Measurements from ENCODE around the gene IL6ST. TPM values are rescaled to one million over a fixed set of nuclear protein-coding genes. Genes with fewer than 3 reads are reported as not detected.

The IL6ST gene
- total RNA-seq, 1 donor from 2014 or later: 692 TPM

DNA sequence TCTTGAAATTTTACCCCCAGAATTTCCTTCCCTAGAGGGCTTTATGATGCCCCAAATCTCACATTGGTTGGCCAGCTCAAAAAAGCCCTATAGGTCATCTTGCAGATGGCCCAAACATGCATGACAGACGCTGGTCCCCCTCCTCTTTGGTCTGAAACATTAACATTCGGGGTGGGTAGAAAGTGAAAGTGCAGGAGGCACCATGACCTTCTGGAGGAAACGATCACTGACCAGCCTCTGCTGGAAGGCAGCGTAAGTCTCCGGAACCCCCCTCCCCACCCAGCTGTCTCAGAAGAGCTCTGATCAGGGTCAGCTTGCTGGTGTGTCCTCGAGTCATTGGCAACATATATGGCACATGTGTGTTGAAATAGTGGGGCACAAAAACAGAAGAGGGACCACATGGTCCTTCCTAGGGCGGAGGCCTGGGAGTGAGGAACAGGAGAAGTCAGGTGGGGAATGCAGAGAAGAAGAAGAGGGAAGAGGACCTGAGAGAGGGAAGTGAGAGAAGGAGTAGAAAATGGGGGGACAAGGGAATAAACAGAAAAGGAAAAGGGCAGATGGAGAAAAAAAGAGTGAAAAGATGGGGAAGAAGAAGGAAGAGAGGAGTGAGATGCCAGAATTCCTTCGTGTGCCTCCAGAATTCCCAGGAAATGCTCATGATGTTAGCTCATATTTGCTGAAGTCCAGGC is 97.4 kb downstream of the IL6ST start:
- DNase-seq (ENCODE audit: low read depth in 2 of 2): no peak

DNA sequence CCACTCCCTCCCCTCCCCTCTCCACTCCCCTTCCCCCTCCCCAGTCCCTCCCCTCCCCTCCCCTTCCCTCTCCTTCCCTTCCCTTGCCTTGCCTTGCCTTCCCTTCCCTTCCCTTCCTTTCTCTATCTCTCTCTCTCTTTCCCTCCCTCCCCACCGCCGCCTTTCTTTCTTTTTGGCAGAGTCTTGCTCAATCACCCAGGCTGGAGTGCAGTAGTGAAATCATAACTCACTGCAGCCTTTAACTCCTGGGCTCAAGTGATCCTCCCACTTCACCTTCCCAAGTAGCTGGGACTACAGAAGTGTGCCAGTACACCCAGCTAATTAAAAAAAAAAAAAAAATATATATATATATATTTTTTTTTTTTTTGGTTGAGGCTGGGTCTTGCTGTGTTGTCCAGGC is 98.1 kb downstream of the IL6ST start:
- no peak for DNase-seq (ENCODE audit: low read depth in 2 of 2)

DNA sequence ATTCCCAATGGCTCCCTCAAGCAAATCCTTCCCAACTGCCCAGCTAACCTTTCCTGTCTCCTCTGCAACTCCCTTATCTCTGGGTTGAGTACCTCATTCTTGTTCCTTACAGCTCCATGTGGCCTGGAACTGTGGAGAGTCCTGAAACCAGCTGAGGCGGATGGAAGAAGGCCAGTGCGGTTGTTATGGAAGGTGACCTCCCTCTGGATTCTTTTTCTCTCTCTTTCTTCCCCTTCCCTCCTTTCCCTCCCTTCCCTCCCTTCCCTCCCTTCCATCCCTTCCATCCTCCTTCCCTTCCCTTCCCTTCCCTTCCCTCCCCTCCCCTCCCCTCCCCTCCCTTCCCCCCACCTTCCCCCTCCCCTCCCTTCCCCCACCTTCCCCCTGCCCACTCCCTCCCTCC is 98.5 kb downstream of the IL6ST start:
- DNase-seq (ENCODE audit: low read depth in 2 of 2): no peak

DNA sequence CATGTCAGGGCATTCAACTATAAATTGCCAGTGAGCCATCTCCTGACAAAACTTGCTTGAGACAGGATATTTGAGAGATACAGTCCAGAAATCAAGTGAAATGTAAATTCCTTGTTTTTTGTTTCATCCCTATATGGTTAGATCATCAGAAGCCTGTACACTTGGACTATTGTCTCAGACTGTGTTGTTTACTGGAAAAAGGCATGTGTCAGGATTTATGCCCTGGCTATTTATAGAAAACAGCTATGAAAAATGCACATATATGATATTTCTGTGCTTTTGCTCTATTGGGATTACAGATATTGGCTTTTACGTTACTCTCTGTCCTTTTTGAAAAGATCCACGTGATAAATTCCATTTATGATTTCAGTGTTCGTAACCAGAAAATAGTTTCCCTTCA is 99.4 kb downstream of the IL6ST start:
- DNase-seq (ENCODE audit: low read depth in 2 of 2): no peak

DNA sequence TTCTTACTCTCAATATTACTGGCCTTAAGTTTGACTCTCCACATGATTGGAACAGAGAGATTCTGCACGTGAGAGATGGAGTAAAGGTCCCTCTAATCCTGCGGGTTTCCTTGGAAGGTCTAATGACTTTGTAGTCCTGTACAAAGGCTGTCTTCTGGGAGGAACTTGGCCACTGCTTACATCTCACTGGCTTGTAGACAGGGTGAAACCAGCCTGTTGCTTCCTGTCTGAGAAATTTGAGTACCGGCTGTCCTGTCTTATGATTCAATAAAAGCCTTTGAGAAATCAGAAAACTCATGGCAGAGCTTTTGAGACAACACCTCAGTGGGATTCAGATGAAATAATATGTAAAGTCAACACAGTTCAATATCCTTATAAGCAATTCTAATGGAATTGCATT is 100.6 kb downstream of the IL6ST start:
- DNase-seq (ENCODE audit: low read depth in 2 of 2): peak in 1 of 2 donors; percentile 74

DNA sequence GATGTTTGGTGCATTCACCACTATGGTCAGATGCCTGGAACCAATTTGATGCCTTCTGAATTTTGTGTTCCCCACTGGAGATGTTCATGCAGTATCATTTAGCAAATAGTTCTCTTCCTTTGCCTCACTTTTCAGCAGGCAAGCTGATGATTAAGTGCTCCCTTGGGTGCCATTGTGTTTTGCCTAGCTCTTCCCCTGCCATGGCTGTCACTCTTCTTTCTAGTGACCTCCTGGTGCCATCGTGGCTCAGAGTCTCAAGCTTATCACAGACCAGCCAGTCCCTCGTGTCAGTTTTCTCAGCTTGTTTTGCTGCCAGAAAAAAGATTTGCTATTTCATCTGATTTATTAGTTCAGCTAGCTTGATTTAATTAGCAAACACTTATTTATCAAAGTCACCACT is 102.3 kb downstream of the IL6ST start:
- DNase-seq (ENCODE audit: low read depth in 2 of 2): no peak

DNA sequence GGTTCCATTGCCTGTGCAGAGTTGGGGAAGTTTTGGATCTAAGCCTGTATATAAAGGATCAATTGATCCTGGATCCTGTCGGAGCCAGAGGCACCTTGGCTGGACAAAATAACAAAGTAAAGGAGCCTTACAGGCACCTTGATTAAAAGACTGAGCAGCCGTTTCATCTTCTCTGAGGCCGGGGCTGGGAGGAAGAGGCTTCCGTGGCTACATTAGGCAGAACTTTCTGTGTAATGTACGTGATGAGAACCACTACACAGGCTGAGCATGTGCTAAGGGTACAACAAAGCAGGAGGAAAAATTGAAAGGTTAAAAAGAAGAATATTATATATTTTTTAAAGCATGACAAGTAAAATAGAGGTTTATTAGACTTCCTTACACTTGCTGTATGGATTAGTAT is 106.6 kb downstream of the IL6ST start:
- DNase-seq (ENCODE audit: low read depth in 2 of 2): no peak

DNA sequence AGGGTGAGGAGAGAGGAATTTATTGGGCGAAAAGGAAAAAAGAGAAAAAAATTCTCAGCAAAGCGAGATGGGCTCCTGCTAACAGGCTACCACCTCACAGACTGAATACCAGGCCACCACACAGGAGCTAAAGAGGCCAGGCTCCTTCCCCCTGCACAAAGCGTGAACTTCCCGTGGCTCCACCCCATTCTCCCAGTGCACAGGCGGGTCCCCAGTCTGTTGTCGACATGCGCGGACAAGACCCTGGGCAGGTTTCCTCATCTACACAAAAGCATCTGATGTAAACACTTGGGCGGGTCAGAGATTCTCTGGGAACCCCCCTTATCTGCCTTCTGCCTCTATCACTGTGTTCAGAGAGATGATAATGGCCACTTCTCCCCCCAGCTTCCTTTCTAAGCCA is 109.4 kb downstream of the IL6ST start:
- no peak for DNase-seq (ENCODE audit: low read depth in 2 of 2)

Other genes with a start within 250 kb of the IL6ST start
- gene IL31RA, start 143.6 kb downstream of the IL6ST start, total RNA-seq: 0.65 TPM in 1 of 2 replicates, not detected in the other
- gene ANKRD55, start 238.4 kb upstream of the IL6ST start, total RNA-seq: 1.2 and 3.9 TPM in 2 replicates